G401.6 (cell line): ENCODE data around the gene AUTS2.

Experiments
- FAIRE-seq: peaks from 2 replicates; lab custom pipeline; 2012; peaks lifted over from hg19 to GRCh38; lab: Jason Lieb, UNC

AUTS2 gene

DNA sequence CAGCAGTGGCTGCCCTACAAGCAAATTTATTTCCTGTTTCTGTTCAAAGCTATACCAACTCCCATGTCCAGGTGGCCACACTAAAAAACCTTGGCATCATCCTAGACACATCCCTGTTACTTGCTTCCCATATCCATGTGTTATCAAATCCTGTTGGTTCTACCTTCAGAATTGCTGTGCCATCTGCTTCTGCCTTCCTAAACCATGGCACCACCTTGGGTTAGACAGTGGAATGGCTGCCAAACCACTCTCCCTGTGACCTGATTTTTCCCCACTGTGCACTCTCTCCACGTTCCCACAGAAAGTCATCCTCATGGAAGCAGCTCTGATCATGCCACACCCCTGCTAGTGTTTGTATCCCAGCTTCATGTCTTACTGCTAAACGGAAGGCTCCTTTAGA, 836.1 kb downstream of the AUTS2 start:
- no peak for FAIRE-seq

GRCh38 chr7:70434821-70435220, 836.5 kb downstream of the AUTS2 start:
- FAIRE-seq: no peak

- FAIRE-seq: no peak
Observed at GRCh38 chr7:70435634-70436033, 837.4 kb downstream of the AUTS2 start.

- no peak for FAIRE-seq
Observed at GRCh38 chr7:70436790-70437350, 838.6 kb downstream of the AUTS2 start.

GRCh38 chr7:70439651-70440050, 841.4 kb downstream of the AUTS2 start:
- FAIRE-seq: no peak

GRCh38 chr7:70446448-70447143, 848.3 kb downstream of the AUTS2 start:
- no peak for FAIRE-seq

GRCh38 chr7:70448312-70448906, 850.1 kb downstream of the AUTS2 start:
- no peak for FAIRE-seq

DNA sequence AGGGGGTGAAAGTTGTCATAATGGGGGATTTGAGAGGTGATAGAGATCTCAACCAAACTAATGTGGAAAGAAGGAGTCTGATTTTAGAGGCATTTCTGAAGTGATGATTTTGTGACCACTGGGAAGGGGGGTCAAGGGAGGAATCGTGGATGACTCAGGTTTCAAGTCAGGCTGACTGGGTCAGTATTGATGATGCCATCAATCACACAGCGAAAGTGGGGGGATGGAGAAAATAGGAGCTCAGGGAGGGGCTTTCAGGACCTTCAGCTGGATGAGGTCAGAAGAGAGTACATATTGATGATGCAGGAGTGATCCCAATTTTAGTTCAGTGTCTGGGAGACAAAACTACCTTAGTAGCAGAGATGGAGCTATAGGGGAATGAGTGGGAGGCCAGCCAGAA, 852.5 kb downstream of the AUTS2 start:
- no peak for FAIRE-seq

- no peak for FAIRE-seq
Observed at GRCh38 chr7:70455925-70456324, 857.6 kb downstream of the AUTS2 start.

GRCh38 chr7:70456719-70457118, 858.4 kb downstream of the AUTS2 start:
- FAIRE-seq: no peak

DNA sequence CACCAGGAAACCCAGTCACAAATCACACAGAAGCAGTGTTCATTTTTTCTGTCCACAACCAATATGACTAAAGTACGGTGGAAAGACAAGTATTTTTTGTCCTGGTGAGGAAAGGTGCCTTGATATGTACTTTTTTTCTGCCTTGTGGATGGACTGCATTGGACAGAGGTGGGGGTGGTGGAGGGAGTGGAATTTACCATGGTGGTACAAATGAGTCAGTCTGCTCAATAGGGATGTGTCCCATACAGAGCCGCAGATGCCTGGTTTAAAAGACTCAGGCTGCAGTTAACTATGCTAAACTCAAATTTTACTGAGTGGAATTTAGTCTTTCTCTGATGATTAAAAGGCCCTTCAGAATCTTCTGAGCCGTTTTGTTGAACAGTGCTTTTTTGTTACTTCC, 859.2 kb downstream of the AUTS2 start:
- no peak for FAIRE-seq

GRCh38 chr7:70457883-70458680, 859.8 kb downstream of the AUTS2 start:
- no peak for FAIRE-seq

DNA sequence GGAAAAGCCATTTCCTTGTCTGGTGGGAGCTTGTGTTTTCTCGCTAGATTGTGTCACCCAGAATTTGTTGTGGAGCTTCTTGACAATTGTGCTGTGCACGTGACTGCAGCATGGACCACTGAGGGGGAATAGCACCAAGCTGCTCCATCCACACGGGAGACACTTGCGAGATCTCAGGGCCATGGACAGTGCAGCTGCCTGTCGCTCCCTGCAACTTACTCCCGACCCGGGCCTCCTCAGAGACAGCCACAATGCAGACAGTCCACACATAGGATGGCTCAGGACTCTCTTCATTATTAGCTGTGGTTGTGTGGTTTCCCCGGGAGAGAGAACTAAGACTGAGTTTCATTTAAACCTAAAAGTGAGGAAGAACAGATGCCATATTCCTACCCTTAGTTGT, 860.5 kb downstream of the AUTS2 start:
- no peak for FAIRE-seq

DNA sequence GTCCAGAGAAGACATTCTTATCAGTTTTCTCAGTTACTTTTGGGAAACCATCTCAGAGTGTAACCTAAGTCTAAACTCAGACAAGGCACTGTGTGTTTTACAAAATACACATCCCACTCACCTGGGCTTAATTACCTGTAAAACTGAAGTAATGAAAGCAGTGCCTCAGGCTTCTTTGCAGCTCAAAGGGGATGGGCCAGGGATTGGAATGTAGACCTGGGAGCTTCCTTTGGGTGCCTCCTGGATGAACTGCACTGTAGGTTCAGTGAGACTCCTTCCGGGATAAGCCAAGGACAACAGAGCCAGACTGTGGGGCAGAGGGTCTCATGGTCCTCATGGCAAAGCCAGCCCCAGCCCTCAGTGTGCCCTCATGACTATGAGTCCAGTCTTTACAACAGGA, 861.3 kb downstream of the AUTS2 start:
- FAIRE-seq: no peak

GRCh38 chr7:70460071-70460470, 861.8 kb downstream of the AUTS2 start:
- FAIRE-seq: no peak

- FAIRE-seq: no peak
Observed at GRCh38 chr7:70460562-70460961, 862.3 kb downstream of the AUTS2 start.

DNA sequence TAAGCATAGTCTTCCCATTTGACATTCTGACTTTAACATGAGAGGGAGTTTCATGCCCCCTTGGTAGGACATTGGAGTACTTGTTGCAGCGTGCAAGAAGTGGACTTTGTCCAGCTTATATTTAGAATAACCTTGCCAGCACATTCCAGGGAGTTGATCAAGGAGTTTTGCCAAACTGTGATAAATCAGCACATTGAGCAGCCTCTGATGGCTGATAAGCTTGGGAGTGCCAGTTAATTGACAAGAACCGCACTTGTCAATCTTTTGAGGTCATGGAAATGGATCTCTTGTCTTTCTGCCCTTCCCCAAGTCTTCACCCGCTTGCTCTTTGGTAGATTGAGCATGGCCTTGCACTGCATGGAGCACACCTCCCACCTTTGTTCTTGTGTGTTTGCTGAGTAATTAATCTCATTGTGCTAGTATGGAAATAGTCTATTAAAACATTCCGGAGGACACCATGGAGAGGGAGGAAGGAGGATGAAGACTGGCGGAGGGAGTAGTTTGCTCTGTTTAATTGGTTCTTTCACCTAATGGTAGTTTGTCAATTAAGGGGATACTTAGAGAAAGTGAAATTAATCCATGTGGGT, 865.2 kb downstream of the AUTS2 start:
- FAIRE-seq: no peak

- FAIRE-seq: no peak
Observed at GRCh38 chr7:70466725-70467364, 868.6 kb downstream of the AUTS2 start.

DNA sequence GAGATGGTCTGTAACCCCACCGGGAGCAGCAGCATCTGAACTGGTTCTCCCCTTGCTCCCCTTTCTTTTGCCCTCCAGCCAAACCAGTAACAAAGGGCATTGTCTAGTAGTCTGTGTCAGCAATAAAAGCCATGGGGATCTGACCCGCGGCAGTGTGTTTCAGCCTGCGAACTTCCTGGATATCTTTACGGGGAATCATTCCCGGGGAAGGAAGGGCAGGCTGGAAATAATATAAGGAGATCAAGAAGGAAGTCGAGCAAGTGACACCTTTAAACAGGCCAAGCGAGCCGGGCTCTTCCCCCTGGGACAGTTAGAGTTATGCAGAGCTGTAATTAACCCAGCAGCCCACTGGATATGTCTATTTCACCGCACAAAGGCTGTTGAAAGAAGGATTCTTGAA, 872.5 kb downstream of the AUTS2 start:
- FAIRE-seq: no peak

DNA sequence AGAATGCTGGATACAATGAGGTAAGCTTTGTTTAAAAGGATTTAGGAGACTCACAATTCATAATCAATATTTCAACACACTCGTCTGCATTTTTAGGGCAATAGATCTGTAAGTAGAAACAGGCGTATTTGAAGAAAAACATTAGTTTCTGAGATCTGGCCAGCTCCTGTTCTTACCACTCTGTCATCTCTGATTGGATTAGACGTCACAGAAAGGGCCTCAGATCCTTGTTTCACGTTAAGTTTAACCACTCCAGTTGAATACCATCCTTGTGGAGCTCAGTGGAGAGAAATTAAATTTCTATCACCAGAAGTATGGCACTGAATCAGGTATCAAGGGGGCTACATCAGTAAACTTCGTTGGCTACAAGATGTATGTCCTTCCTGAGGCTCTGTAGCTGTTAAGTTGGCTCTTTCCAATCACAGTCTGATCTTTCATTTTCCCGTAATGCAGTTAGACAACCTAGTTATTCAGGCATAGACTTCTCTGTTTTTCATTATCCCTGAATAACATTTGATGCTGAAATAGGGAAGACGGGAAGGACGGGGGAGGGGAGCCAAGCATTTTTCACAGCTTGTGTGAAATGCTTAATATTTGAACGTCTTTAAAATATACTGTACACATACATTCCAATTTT, 874.4 kb downstream of the AUTS2 start:
- FAIRE-seq: no peak

- FAIRE-seq: no peak
Observed at GRCh38 chr7:70474639-70475234, 876.5 kb downstream of the AUTS2 start.
